22Rv1 (cell line): ENCODE data around the gene ITFG2.

Experiments
- ZFX ChIP-seq: fragments of 450-650 bp; IDR thresholded peaks from 2 replicates; pipeline ENCODE4 v1.6.1; 2017; ENCODE audit warnings: antibody characterized with exemption, borderline replicate concordance
- TF ChIP-seq, protein P1 (sequence below): fragments of 450-650 bp; IDR thresholded peaks from 2 replicates; pipeline ENCODE4 v1.5.1; 2017; ENCODE audit warnings: mild to moderate bottlenecking

DNA sequence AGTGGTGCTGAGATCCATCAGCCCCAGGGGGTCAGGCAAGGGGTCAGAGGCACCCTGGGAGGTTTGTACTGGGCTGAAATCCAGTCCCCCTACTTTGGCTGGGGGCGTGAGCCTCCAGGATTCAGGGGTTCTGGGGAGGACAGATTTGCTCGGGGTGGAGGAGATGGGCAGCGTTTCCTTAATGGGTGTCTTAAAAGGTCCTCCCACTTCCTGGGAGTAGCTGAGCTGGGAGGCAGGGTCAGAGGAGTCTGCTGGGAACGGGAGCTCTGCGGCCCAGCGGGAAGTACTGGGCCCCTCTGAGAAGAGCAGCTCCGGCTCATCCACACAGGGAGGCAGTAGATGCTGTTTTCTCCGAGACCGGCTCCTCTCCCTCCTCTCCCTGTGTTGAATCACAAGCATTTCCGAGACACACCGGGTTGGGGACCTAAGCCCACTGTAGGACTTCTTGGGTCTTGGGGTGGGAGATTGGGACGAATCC lies 46.5 kb downstream of the ITFG2 start:
- TF ChIP-seq, protein P1, sequence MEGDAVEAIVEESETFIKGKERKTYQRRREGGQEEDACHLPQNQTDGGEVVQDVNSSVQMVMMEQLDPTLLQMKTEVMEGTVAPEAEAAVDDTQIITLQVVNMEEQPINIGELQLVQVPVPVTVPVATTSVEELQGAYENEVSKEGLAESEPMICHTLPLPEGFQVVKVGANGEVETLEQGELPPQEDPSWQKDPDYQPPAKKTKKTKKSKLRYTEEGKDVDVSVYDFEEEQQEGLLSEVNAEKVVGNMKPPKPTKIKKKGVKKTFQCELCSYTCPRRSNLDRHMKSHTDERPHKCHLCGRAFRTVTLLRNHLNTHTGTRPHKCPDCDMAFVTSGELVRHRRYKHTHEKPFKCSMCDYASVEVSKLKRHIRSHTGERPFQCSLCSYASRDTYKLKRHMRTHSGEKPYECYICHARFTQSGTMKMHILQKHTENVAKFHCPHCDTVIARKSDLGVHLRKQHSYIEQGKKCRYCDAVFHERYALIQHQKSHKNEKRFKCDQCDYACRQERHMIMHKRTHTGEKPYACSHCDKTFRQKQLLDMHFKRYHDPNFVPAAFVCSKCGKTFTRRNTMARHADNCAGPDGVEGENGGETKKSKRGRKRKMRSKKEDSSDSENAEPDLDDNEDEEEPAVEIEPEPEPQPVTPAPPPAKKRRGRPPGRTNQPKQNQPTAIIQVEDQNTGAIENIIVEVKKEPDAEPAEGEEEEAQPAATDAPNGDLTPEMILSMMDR = no peak
- no peak for TF ChIP-seq ZFX
